GM18909 (cell line): ENCODE results near the gene HTR2B.
"Not testable (repeated sequence)": the region's sequence is repeated elsewhere in the genome, so short reads cannot be mapped to it uniquely, and the experiment has no call there.

Experiments used
- ATAC-seq: cut with Tn5 transposase; IDR thresholded peaks from one replicate; pipeline ENCODE4 v1.9.1; 2021; ENCODE audit warnings: mild to moderate bottlenecking; ENCODE audit not compliant: unreplicated experiment, poor library complexity

The HTR2B gene

DNA sequence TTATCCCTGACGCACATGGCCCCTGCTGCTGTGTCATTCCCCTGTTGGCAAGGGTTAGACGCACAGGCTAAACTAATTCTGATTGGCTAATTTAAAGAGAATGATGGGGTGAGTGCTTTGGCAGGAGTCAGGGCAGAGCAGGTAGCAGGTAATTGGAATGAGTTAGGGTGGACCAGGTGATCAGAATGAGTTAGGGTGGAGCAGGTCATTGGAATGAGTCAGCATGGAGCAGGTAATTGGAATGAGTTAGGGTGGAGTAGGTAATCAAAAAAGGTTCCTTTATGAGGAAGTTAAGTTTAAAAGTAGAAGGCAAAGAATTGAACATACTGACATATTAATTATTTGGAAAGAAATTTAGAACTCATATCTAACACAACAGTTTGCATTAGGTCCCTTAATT lies 24.5 kb downstream of the HTR2B start:
- ATAC-seq, result not testable (repeated sequence)

DNA sequence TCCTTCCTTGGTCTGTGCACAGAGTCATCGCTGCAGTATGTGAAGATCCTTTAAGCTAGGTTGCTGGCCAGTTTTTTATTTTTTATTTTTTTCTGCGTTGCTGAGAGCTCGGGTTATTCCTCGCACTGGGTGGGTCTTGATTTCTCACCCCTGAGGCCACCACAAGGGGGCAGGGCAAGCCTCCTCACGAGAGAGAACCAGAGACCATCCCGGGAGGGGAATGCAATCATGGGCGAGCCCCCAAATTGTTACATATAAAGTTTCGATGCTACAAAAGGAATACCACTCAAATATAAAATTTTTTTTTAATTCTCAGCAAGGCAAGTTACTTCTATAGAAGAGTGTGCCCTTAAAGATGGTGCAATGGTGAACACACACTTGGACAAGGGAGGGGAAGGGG lies 24.9 kb downstream of the HTR2B start:
- ATAC-seq, result no peak

DNA sequence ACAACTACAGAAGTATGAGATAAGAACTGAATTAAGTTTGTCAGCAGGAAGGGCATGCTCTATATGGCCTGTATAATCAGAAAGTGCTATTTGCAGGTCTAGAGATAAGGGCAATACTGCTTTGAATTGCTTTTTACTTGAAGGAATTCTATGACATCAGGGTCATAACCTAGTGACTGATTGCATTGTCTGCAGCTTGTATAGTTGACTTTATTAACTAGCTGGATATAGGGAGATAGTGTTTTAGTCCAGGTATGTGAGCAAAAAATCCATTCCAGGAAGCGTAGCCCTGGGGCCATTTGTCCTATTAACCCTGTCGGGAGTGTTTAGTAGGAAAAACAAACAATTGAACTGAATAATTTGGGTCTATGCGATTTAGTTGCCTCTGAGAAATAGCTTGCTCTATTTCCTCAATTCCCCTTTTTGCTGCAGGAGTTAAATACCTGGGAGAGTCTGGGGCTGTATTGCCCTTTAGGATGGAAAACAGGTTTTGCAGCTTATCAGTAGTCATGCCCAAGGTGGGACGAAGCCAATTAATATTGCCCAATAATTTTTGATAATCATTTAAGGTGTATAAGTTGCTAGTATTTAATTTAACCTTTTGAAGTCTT lies 30.0 kb downstream of the HTR2B start:
- ATAC-seq, result no peak

DNA sequence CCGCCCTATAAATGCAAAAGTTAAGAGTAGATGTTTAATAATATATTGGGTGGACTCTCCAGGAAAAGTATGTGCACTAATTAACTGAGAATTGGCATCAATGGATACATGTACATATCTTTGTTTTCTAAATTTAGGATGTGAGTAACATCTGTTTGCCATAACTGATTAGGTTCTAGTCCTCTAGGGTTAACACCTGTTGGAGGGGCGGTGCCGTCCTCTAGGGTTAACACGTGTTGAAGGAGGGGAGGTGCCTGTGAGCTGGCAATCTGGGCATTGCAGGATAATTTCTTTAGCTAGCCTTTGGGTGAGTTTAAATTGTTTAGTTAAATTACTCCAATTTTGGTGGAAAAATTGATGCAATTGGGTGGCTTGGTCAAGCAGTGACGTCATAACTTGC lies 30.9 kb downstream of the HTR2B start:
- ATAC-seq, result no peak

DNA sequence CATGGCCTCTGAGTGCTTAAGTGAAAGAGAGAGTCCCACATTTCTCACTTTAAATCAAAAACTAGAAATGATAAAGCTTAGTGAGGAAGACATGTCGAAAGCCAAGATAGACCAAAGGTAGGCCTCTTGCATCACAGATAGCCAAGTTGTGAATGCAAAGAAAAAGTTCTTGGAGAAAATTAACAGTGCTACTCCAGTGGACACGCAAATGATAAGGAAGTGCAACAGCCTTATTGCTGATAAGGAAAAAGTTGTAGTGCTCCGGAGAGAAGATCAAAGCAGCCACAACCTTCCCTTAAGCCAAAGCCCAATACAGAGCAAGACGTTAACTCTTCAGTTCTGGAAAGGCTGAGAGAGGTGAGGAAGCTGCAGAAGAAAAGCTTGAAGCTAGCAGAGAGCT lies 36.1 kb downstream of the HTR2B start:
- ATAC-seq, result no peak

DNA sequence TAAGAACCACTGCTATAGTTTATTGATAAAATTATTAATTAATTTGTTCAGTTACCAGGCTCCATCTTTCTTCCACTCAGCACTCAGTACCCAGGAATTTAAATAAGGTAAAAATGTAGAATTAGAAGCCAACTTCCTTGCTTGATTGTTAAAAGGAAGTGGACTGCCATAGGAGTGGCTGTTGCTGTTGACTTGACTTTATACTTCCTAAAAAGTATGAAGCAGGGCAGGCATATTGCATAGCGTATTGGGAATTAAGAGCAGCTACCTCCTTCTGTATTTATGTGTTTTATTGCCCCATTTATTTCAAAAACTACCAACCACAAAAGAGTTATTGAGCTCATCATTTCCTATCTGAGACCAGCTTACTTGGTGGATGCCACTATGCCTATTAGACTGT lies 40.3 kb downstream of the HTR2B start:
- ATAC-seq, result no peak

DNA sequence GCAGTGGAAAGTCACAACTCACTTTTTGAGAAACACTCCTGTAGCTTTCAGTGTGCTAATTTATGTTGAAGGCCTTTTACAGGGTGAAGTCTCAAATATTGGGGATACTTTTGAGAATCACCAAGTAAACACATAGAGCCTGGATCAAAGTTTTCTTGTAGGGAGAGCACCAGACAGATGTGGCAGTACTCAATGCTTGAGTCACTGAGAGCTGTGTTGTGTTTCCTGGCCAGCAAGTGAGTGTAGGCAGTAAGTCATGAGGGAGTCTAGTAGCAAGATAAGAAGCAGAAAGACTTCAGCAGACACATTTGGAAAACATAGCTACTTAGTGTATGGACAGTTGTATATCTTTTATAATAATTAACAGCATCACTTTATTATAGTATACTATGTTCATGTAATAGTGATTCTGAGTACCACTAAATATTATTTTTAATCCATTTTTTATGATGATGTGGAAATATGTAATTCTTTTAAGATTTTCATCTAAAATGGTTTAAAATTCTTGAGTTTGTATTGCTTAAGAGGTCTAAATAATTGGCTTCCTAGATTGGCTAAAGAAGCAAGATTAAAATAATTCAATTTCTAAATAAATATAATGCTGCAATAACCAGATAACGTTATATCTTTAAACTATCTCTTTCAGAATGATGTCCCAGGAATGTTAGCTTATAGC lies 55.3 kb downstream of the HTR2B start:
- ATAC-seq, result no peak

DNA sequence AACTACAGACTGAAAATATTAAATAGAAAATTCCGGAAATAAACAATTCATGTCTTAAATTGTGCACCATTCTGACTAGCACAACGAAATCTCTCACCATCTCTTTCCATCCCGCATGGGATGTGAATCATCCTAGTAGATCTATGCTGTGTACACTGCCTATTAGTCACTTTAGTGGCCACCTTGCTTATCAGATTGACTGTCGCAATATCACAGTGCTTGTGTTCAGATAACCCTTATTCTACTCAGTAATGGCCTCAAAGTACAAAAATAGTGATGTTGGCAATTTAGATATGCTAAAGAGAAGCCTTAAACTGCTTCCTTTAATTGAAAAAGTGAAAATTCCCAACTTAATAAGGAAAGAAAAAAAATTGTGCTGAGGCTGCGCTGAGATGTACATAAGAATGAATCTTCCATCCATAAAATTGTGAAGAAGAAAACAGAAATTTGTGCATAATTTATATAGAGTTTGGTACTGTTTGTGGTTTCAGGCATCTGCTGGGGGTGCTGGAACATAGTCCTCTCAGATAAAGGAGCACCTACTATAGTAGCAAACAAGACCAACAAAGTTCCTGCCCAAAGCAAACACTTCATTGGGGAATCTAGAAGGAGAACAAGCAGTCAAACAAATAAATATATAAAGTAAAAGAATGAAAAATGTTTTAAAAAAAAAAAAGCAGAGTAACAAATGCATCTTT lies 56.2 kb downstream of the HTR2B start:
- ATAC-seq, result no peak

DNA sequence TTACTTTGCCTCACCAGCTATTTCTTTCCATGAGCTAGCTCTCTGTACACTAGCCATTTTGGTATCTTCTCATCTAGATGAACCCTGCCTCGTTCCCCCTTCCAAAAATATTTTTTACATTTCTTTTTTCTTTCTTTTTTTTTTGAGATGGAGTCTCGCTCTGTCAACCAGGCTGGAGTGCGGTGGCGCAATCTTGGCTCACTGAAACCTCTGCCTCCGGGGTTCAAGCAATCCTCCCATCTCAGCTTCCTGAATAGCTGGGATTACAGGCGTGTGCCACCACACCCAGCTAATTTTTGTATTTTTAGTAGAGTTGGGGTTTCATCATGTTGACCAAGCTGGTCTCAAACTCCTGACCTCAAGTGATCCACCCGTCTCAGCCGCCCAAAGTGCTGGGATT lies 57.3 kb downstream of the HTR2B start:
- not testable (repeated sequence) for ATAC-seq

DNA sequence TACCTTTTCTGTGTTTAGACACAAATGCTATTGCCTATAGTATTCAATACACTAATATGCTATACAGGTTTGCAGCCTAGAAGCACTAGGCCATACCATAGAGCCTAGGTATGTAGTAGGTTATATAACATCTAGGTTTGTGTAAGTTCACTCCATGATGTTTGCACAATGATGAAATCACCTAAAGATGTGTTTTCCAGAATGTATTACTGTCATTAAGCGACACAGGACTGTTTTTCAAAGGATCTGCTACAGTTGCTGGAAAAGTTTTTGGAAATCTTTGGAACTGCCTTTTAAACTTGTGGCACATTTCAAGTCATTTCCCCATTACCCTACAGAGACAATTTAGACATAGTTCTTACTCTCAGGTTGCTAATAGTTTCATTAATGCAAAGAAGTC lies 58.9 kb downstream of the HTR2B start:
- ATAC-seq, result no peak

DNA sequence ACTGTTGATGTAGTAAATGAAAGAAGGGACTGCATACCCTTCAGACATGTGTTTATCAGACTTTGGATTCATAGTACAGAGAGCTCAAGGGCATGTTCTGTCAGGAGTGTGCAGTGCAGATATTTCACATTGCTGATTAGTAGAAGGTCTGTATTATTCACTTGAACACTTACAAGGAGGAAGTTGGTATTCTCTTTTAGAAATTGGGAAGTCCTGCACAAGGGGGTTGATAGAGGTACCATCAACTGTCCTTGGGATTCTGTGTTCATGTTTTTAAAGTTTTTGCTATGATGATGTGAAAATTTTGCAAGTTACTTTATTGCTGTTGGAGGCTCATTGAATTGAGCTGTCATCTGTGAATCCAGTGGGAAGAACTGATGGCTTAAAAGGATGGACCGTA lies 61.5 kb downstream of the HTR2B start:
- ATAC-seq, result no peak

DNA sequence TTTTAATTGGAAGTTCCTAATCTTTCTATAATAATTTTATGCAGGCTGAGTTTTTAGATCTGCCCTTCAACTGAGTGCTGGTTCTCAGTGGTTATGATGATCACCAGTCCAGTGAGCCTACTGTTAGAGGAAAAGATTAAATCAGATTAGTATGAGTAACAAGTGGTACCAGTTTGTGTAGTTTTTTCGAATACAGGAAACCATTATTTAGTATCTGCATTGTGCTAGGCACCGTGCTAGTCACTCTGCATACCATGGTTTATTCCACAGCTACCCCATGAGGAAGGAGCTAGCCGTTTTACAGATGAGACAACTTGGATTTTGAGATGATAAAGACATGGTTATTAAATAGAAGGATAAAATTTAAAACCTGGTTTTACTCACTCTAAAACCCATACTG lies 62.1 kb downstream of the HTR2B start:
- no peak for ATAC-seq

DNA sequence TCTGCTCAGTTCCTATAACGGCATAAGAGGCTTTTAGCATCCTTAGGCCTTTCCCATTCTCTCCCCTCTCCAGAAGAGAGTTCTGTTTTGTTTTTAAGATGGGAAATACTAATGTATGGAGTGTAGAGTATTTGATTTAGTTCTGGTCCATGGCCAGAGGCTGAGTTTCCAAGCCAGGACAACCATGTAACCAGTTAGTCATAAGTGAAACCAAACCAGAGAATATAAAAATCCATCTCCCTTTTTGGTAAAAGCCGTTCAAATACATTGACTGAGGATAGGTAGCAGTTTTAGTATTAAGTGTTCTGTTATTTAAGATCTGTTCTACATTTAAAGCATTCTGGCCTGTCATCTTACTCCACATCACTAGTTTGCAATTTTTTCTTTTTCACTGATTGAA lies 65.1 kb downstream of the HTR2B start:
- ATAC-seq, result no peak

DNA sequence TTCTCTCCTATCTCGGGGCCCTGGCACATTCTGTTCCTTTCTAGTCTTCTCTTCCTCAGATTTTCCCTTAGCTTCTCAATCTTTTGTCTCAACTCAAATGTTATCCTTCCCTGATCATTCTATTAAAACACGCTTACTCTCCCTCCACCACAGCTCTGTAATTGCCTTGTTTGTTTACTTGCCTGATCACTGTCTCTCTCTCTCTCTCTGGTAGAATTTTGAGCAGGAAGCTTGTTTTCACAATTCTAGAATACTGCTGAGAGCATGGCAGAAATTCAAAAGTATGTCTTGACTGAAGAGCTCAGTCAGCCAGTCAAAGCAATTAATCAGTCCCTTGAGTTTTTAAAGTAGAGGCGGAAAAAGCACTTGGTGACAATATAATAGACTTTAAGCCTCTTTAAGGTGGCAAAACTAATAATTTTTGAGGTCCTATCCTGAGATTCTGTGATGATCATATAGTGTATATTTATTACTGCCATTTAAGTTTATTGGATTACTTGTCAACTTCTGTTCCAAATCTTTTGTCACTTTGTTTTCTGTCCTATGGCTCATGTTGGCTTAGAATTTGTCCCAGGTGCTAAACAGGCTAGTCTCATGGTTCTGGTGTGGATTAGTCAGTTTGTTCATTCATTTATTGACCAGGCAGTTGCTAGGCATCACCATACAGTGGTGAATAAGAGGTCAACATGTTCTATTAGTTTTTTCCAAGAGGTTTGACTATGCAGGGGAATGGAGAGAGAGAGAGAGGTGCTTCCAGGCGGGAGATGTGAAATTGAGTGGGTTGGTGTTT lies 65.9 kb downstream of the HTR2B start:
- no peak for ATAC-seq
